Smooth muscle cell of the brain vasculature (primary cell): ENCODE measurements around the gene ITPR2.
"Not testable (repeated sequence)": the region's sequence is repeated elsewhere in the genome, so short reads cannot be mapped to it uniquely, and the experiment has no call there.

Experiments
- DNase-seq: peaks from one replicate; pipeline ENCODE4 v3.0.0-alpha.2; 2012; ENCODE audit warnings: low read depth, low spot score

Gene ITPR2

GRCh38 chr12:26632756-26633155 lies 200.2 kb downstream of the ITPR2 start:
- no peak for DNase-seq

DNA sequence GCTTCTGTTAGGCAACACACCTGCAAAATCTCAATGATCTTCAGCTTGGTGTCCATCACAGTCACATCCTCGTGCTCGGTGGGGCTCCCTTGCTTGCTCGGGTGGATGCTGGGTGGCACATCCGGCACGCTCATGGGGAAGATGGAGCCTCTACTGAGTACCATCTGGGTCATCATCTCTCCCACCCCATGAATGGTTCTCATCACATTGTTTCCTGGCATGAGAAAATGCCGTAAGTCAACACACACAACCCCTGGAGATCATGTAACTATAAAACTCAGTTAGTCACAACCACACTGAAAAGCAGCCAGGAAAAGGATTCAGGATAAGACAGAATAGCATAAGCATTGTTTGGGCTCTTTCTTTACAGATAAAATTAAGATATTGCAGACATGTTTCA lies 201.1 kb downstream of the ITPR2 start:
- no peak for DNase-seq

GRCh38 chr12:26630546-26631027 lies 202.4 kb downstream of the ITPR2 start:
- peak; percentile 31 for DNase-seq

GRCh38 chr12:26629864-26630263 lies 203.1 kb downstream of the ITPR2 start:
- DNase-seq = peak; percentile 29

- no peak for DNase-seq
These were observed 204.8 kb downstream of the ITPR2 start for GRCh38 chr12:26628234-26628633.

DNA sequence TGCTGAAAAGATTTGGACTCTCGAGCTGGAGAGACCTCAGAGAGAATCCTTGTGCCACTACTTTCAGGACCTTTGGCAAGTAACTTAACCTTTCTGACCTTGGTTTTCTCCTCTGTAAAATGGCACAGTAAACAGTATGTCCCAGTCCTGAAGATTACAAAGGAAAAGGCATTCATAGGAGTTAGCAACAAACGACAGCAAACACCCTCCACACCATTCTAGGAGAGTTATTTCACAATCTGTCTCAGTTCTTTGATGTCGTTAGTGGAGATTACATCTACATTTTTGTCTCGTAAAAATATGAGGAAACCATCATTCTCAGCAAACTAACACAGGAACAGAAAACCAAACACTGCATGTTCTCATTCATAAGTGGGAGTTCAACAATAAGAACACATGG lies 205.7 kb downstream of the ITPR2 start:
- DNase-seq = no peak

- DNase-seq = no peak
These were observed 209.9 kb downstream of the ITPR2 start for GRCh38 chr12:26623136-26623535.

DNA sequence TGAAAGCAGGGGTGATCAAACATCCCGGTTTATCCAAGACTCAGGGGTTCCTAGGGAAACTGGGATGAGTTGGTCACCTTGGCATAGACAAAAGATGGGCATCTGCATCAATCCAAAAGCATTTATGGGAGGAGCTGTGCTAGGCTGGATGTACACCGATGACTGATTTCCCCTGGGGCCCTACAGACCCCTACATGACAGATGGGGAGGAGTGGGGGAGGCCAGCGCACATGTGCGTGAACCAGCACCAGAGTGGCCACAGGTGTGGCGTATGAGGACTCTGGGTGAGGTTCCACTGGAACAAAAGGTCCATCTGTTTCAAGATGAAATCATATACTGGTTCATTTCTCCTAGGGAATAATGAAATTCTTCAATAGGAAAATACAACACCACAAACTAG lies 210.4 kb downstream of the ITPR2 start:
- DNase-seq = no peak

- DNase-seq = no peak
These were observed 211.1 kb downstream of the ITPR2 start for GRCh38 chr12:26621932-26622331.

- DNase-seq = no peak
These were observed 212.1 kb downstream of the ITPR2 start for GRCh38 chr12:26620907-26621306.

DNA sequence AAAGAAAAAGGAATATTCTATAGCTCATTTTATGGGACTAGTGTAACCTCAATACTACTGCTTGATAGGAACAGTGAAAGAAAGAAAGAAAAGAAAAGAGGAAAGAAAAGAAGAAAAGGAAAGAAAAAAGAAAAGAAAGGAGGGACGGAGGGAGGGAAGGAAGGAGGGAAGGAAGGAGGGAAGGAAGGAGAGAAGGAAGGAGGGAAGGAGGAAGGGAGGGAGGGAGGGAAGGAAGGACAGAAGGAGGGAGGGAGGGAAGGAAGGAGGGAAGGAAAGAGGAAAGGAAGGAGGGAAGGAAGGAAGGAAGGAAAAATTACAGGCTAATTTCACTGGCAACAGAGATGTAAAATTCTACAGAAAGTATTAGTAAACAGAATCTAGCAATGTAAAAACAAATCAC lies 215.5 kb downstream of the ITPR2 start:
- DNase-seq = no peak

DNA sequence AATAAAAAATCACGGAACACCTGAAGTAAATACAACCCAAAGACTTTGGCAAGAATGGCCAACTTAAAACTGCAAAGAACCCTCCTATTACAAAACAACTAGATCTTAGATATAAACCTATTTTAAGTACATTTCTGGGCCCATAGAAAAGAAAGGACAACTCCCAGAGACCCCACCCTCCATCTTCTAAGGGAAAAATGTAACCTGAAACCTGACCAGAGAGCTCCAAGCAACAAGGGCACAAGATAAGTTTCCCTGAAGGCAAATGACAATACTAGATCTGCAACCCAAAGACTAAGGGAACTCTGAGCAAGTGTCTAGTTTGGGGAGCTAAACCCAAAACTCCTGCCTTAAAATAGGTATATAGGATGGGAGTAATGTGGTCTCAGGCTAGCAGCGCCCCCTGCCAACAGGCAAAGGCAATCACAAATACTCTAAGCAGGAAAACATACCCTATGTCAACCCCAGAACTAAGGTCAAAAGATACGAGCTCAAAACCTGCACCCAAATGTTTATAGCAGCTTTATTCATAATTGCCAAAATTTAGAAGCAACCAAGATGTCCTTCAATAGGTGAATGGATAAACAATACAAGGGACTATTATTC lies 218.9 kb downstream of the ITPR2 start:
- DNase-seq = no peak

DNA sequence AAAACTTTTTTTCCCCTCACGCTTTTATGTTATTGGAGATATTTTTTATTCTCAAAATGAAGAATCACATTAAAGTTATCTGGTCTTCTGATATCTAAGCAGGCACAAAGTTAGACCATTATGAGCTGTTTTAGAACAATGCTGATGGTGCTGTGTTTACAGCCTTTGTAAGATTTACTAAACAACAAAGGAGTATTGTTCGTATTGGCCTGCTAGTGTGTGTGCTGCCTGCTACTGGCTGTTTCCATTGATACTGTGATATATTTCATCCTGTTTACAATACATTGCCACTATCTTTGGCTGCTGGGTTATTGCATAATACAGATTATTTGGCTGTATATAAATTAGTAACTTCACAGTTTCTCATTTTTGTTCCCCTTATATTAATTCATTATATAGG lies 220.8 kb downstream of the ITPR2 start:
- DNase-seq = no peak

GRCh38 chr12:26611598-26611997 lies 221.4 kb downstream of the ITPR2 start:
- DNase-seq = no peak

DNA sequence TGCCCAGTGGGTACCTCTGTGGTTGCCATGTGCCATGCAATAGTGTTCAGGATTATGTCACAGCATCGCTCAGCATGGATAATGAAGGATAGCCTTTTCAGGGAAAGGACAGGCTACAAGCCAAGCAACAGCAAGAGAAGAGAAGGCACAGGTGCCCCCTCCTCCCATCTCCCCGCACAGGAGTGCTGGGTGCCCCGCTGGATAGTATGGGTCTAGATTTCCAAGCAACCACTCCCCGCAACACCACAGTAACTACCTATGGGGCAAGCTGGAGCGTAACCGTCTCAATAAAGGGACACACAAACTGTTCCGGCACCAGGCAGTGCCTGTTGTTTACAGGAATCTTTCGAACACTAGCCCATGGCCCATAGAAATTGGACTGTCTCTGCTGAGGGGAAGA lies 222.2 kb downstream of the ITPR2 start:
- no peak for DNase-seq

DNA sequence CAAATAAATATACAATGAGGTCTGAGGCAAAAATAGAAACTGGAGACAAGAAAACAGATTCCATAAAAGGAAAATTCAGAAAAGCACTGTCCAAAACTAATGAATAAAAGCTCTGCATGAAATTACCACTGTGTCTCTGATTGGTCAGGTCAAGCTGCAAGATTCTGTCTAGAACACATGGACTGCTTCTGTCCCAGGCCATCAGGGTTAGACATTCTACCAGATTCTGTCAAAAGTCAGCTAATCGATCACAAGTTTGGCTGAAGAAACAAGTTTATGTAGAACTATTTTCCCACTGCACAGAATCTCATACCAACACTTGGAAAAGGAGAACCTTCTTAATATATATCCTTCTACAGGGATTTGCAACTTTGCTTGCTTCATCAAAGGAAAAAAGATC lies 223.0 kb downstream of the ITPR2 start:
- no peak for DNase-seq

GRCh38 chr12:26608706-26609105 lies 224.3 kb downstream of the ITPR2 start:
- DNase-seq = no peak

- no peak for DNase-seq
These were observed 224.7 kb downstream of the ITPR2 start for GRCh38 chr12:26608273-26608672.

DNA sequence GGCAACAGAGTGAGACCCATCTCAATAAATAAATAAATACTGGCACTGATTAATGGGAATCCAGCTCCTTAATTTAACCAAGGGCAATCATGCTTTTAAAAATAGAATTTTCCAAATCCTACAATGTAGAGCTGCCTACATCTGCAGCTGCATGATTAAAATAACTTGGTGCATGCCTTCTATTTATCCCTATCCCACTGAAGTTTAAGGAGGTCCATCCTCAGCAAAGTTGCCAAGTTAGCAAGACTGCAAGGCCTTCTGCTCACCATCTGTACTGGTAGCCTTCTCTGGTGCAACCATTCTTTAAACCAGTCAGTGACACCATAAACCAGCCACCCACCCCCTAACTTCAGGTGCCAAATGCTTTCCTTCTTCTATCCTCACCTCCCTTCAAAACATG lies 226.1 kb downstream of the ITPR2 start:
- no peak for DNase-seq

GRCh38 chr12:26604813-26605212 lies 228.2 kb downstream of the ITPR2 start:
- not testable (repeated sequence) for DNase-seq

DNA sequence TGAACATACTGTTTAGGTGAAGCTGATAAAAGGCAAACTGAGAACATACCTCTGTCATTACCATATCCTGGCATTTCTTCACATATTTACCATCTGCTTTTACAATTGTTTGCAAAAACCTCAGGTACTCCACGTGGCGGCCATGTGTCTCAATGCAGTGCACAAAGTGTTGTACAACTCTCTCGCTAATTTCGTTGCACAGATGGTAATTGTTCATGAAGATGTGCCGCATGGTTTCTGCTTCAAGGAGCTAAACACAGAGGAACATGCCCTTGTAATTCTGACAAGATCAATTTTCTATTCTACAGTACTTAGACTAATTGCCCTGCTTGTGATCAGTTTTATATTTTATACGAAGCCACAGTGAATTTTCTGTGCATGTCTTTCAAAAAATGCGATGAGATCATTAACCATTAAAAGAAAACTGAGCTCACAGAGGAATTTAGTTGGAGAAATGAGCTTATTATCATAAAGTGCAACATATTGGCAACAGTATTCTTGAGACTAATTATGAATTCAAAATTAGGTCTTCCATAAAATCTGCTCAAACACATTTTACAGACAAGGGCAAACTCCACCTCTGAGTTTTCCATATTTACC lies 233.8 kb downstream of the ITPR2 start:
- DNase-seq = no peak

- DNase-seq = no peak
These were observed 237.2 kb downstream of the ITPR2 start for GRCh38 chr12:26595806-26596205.

GRCh38 chr12:26580619-26581018 lies 252.4 kb downstream of the ITPR2 start:
- DNase-seq = no peak

- DNase-seq = no peak
These were observed 256.7 kb downstream of the ITPR2 start for GRCh38 chr12:26576266-26576665.
